GM11168 (cell line): ENCODE results near the gene UBXN2A.
"Not testable (repeated sequence)": the region's sequence is repeated elsewhere in the genome, so short reads cannot be mapped to it uniquely, and the experiment has no call there.

ENCODE experiments used
- in situ Hi-C: fragments of 300-500 bp; cut with MboI; formaldehyde crosslinking; loops from one replicate; pipeline ENCODE4 v1.12.0; 2022; ENCODE audit warnings: low sequenced_read_pairs; ENCODE audit not compliant: unreplicated experiment

The UBXN2A gene

GRCh38 chr2:23940718-23941620, 706 bp downstream of the UBXN2A start:
- in situ Hi-C loops, result no loop called here

GRCh38 chr2:23941644-23942043, 1.4 kb downstream of the UBXN2A start:
- in situ Hi-C loops, result no loop called here

- in situ Hi-C loops, result no loop called here
Measured at GRCh38 chr2:23943666-23944065, 3.4 kb downstream of the UBXN2A start.

GRCh38 chr2:23944527-23944926, 4.3 kb downstream of the UBXN2A start:
- in situ Hi-C loops, result no loop called here

GRCh38 chr2:23944976-23945375, 4.7 kb downstream of the UBXN2A start:
- in situ Hi-C loops, result no loop called here

GRCh38 chr2:23947350-23947749, 7.1 kb downstream of the UBXN2A start:
- in situ Hi-C loops, result no loop called here

GRCh38 chr2:23952558-23952957, 12.3 kb downstream of the UBXN2A start:
- in situ Hi-C loops, result not testable (repeated sequence)

- in situ Hi-C loops, result no loop called here
Measured at GRCh38 chr2:23953625-23954024, 13.4 kb downstream of the UBXN2A start.

- in situ Hi-C loops, result no loop called here
Measured at GRCh38 chr2:23954325-23955014, 14.2 kb downstream of the UBXN2A start.

GRCh38 chr2:23967846-23968245, 27.6 kb downstream of the UBXN2A start:
- in situ Hi-C loops, result no loop called here

GRCh38 chr2:23976883-23977282, 36.6 kb downstream of the UBXN2A start:
- in situ Hi-C loops, result no loop called here

GRCh38 chr2:23988371-23988770, 48.1 kb downstream of the UBXN2A start:
- in situ Hi-C loops, result no loop called here

GRCh38 chr2:23992931-23993330, 52.7 kb downstream of the UBXN2A start:
- in situ Hi-C loops, result no loop called here

- in situ Hi-C loops, result no loop called here
Measured at GRCh38 chr2:23993736-23994269, 53.5 kb downstream of the UBXN2A start.

GRCh38 chr2:23994567-23994966, 54.3 kb downstream of the UBXN2A start:
- in situ Hi-C loops, result no loop called here

GRCh38 chr2:24007693-24008092, 67.4 kb downstream of the UBXN2A start:
- in situ Hi-C loops, result no loop called here

GRCh38 chr2:24008672-24009366, 68.6 kb downstream of the UBXN2A start:
- in situ Hi-C loops, result no loop called here

- in situ Hi-C loops, result no loop called here
Measured at GRCh38 chr2:24009367-24009679, 69.1 kb downstream of the UBXN2A start.

- in situ Hi-C loops, result no loop called here
Measured at GRCh38 chr2:24009680-24010476, 69.6 kb downstream of the UBXN2A start, which contains the start of gene MFSD2B. MFSD2B (plus strand) TSS chr2:24010085; CDS start chr2:24010097, 12 bp downstream.
